Activated CD4-positive, alpha-beta memory T cell treated with anti-CD3 and anti-CD28 coated beads, Interleukin-2, amount 10 ng/mL, durations not matched to agents 7 days and 5 days (primary cell): ENCODE measurements around the gene SPTBN1. TPM values are rescaled to one million over a fixed set of nuclear protein-coding genes. Genes with fewer than 3 reads are reported as not detected.

Experiments
- CTCF ChIA-PET: fragments of 350-600 bp; sonication (Branson Sonifier 250); formaldehyde crosslinking; loops from one replicate; lab custom pipeline; 2021; ENCODE audit warnings: antibody characterized with exemption, inconsistent platforms; lab: Charles Lee
- POLR2A ChIA-PET: fragments of 350-600 bp; sonication (Branson Sonifier 250); formaldehyde crosslinking; loops from one replicate; lab custom pipeline; 2021; ENCODE audit warnings: antibody characterized with exemption; lab: Charles Lee
- DNase-seq: peaks from one replicate; pipeline ENCODE4 v3.0.0-alpha.2; 2020
- H3K27ac Mint-ChIP-seq: one replicate; pipeline ENCODE4 v1.8.0; 2021; ENCODE audit warnings: mild to moderate bottlenecking, mixed read lengths
- H3K27me3 Mint-ChIP-seq: one replicate; pipeline ENCODE4 v1.8.0; 2021; ENCODE audit warnings: mixed read lengths
- H3K36me3 Mint-ChIP-seq: one replicate; pipeline ENCODE4 v1.8.0; 2021; ENCODE audit warnings: low read depth, mixed read lengths
- H3K4me1 Mint-ChIP-seq: one replicate; pipeline ENCODE4 v1.8.0; 2021; ENCODE audit warnings: mixed read lengths
- H3K4me3 Mint-ChIP-seq: one replicate; pipeline ENCODE4 v1.8.0; 2021; ENCODE audit warnings: mild to moderate bottlenecking, mixed read lengths
- H3K9me3 Mint-ChIP-seq: one replicate; pipeline ENCODE4 v1.8.0; 2021; ENCODE audit warnings: mixed read lengths
- total RNA-seq, 2 experiments: library from RNA; stranded (reverse); gene quantifications; one replicate each; pipeline ENCODE4 v1.2.3, GENCODE V29; 2021

The SPTBN1 gene
- total RNA-seq, 2 experiments from 2014 or later = 112 TPM

GRCh38 chr2:54423213-54423612 is 32.9 kb upstream of the SPTBN1 start:
- Mint-ChIP-seq H3K36me3 (peaks cover 2% of the 10 kb centered on the region), H3K4me1 (peaks cover 15% of the 10 kb centered on the region), H3K27me3 (no peaks in the 10 kb centered on the region), H3K9me3 (peaks cover 10% of the 10 kb centered on the region), H3K27ac (no peak overlapping the region), H3K4me3 (no peak overlapping the region)
- DNase-seq = no peak
- POLR2A ChIA-PET = no interaction called here
- CTCF ChIA-PET = no interaction called here

GRCh38 chr2:54424555-54425163 is 31.5 kb upstream of the SPTBN1 start:
- H3K4me3 Mint-ChIP-seq = no peak overlapping the region
- H3K4me1 Mint-ChIP-seq = peaks cover 19% of the 10 kb centered on the region
- DNase-seq = no peak
- no peaks in the 10 kb centered on the region for H3K27me3 Mint-ChIP-seq
- CTCF ChIA-PET = no interaction called here
- peaks cover 2% of the 10 kb centered on the region for H3K36me3 Mint-ChIP-seq
- POLR2A ChIA-PET = no interaction called here
- no peak overlapping the region for H3K27ac Mint-ChIP-seq
- H3K9me3 Mint-ChIP-seq = peaks cover 10% of the 10 kb centered on the region

- Mint-ChIP-seq H3K4me3 (no peak overlapping the region), H3K27ac (no peak overlapping the region), H3K4me1 (peaks cover 10% of the 10 kb centered on the region), H3K27me3 (no peaks in the 10 kb centered on the region), H3K9me3 (no peaks in the 10 kb centered on the region), H3K36me3 (no peaks in the 10 kb centered on the region)
- no peak for DNase-seq
- ChIA-PET CTCF (no interaction called here), POLR2A (no interaction called here)
Measured at GRCh38 chr2:54428108-54428831, 27.9 kb upstream of the SPTBN1 start.

GRCh38 chr2:54429054-54429453 is 27.1 kb upstream of the SPTBN1 start:
- Mint-ChIP-seq H3K36me3 (no peaks in the 10 kb centered on the region), H3K27me3 (no peaks in the 10 kb centered on the region), H3K4me1 (peaks cover 10% of the 10 kb centered on the region), H3K27ac (no peak overlapping the region), H3K9me3 (no peaks in the 10 kb centered on the region), H3K4me3 (no peak overlapping the region)
- POLR2A ChIA-PET = no interaction called here
- CTCF ChIA-PET = no interaction called here
- DNase-seq = no peak

GRCh38 chr2:54429811-54430551 is 26.1 kb upstream of the SPTBN1 start:
- H3K4me3 Mint-ChIP-seq = no peak overlapping the region
- H3K4me1 Mint-ChIP-seq = peaks cover 10% of the 10 kb centered on the region
- CTCF ChIA-PET = no interaction called here
- POLR2A ChIA-PET = no interaction called here
- no peaks in the 10 kb centered on the region for H3K9me3 Mint-ChIP-seq
- no peaks in the 10 kb centered on the region for H3K36me3 Mint-ChIP-seq
- no peak overlapping the region for H3K27ac Mint-ChIP-seq
- peak; percentile 16 for DNase-seq
- no peaks in the 10 kb centered on the region for H3K27me3 Mint-ChIP-seq

- H3K27me3 Mint-ChIP-seq = no peaks in the 10 kb centered on the region
- H3K36me3 Mint-ChIP-seq = no peaks in the 10 kb centered on the region
- no peak overlapping the region for H3K4me3 Mint-ChIP-seq
- ChIA-PET POLR2A (no interaction called here), CTCF (no interaction called here)
- H3K4me1 Mint-ChIP-seq = peaks cover 10% of the 10 kb centered on the region
- no peak for DNase-seq
- H3K9me3 Mint-ChIP-seq = no peaks in the 10 kb centered on the region
- no peak overlapping the region for H3K27ac Mint-ChIP-seq
Measured at GRCh38 chr2:54430649-54431048, 25.5 kb upstream of the SPTBN1 start.

- Mint-ChIP-seq H3K9me3 (no peaks in the 10 kb centered on the region), H3K4me3 (no peak overlapping the region), H3K36me3 (no peaks in the 10 kb centered on the region), H3K4me1 (peaks cover 10% of the 10 kb centered on the region), H3K27me3 (no peaks in the 10 kb centered on the region), H3K27ac (no peak overlapping the region)
- ChIA-PET POLR2A (no interaction called here), CTCF (no interaction called here)
- no peak for DNase-seq
Measured at GRCh38 chr2:54432251-54433015, 23.7 kb upstream of the SPTBN1 start.

GRCh38 chr2:54434229-54434628 is 21.9 kb upstream of the SPTBN1 start:
- CTCF ChIA-PET = no interaction called here
- DNase-seq = no peak
- no peaks in the 10 kb centered on the region for H3K9me3 Mint-ChIP-seq
- no peaks in the 10 kb centered on the region for H3K27me3 Mint-ChIP-seq
- no peaks in the 10 kb centered on the region for H3K36me3 Mint-ChIP-seq
- peaks cover 10% of the 10 kb centered on the region for H3K4me1 Mint-ChIP-seq
- POLR2A ChIA-PET = no interaction called here
- H3K27ac Mint-ChIP-seq = no peak overlapping the region
- H3K4me3 Mint-ChIP-seq = no peak overlapping the region

- H3K27me3 Mint-ChIP-seq = no peaks in the 10 kb centered on the region
- H3K27ac Mint-ChIP-seq = no peak overlapping the region
- no peak overlapping the region for H3K4me3 Mint-ChIP-seq
- no peaks in the 10 kb centered on the region for H3K36me3 Mint-ChIP-seq
- no peaks in the 10 kb centered on the region for H3K9me3 Mint-ChIP-seq
- peaks cover 6% of the 10 kb centered on the region for H3K4me1 Mint-ChIP-seq
- ChIA-PET CTCF (no interaction called here), POLR2A (no interaction called here)
- no peak for DNase-seq
Measured at GRCh38 chr2:54434711-54435110, 21.4 kb upstream of the SPTBN1 start.

GRCh38 chr2:54435325-54436226 is 20.6 kb upstream of the SPTBN1 start:
- no peak overlapping the region for H3K27ac Mint-ChIP-seq
- no peaks in the 10 kb centered on the region for H3K9me3 Mint-ChIP-seq
- no peaks in the 10 kb centered on the region for H3K4me1 Mint-ChIP-seq
- POLR2A ChIA-PET = no interaction called here
- H3K4me3 Mint-ChIP-seq = no peak overlapping the region
- no peak for DNase-seq
- CTCF ChIA-PET = interaction anchor here (0.6 kb wide), 1 partner anchor 342 kb away, joined by 4 read pairs; no protein-coding TSS in a partner anchor
- H3K36me3 Mint-ChIP-seq = no peaks in the 10 kb centered on the region
- no peaks in the 10 kb centered on the region for H3K27me3 Mint-ChIP-seq

GRCh38 chr2:54437588-54437987 is 18.5 kb upstream of the SPTBN1 start:
- H3K4me1 Mint-ChIP-seq = no peaks in the 10 kb centered on the region
- no peaks in the 10 kb centered on the region for H3K36me3 Mint-ChIP-seq
- H3K27me3 Mint-ChIP-seq = no peaks in the 10 kb centered on the region
- DNase-seq = no peak
- POLR2A ChIA-PET = no interaction called here
- no peaks in the 10 kb centered on the region for H3K9me3 Mint-ChIP-seq
- no peak overlapping the region for H3K27ac Mint-ChIP-seq
- CTCF ChIA-PET = no interaction called here
- H3K4me3 Mint-ChIP-seq = no peak overlapping the region

- Mint-ChIP-seq H3K27ac (no peak overlapping the region), H3K4me3 (no peak overlapping the region), H3K4me1 (no peaks in the 10 kb centered on the region), H3K36me3 (no peaks in the 10 kb centered on the region), H3K27me3 (no peaks in the 10 kb centered on the region), H3K9me3 (no peaks in the 10 kb centered on the region)
- ChIA-PET CTCF (no interaction called here), POLR2A (no interaction called here)
- DNase-seq = no peak
Measured at GRCh38 chr2:54438271-54438670, 17.9 kb upstream of the SPTBN1 start.
